ENCODE measurements around the gene EDN2. TPM values are rescaled to one million over a fixed set of nuclear protein-coding genes. Genes with fewer than 3 reads are reported as not detected.

The EDN2 gene
- total RNA-seq, 1 donor from 2014 or later = 0.80 TPM

DNA sequence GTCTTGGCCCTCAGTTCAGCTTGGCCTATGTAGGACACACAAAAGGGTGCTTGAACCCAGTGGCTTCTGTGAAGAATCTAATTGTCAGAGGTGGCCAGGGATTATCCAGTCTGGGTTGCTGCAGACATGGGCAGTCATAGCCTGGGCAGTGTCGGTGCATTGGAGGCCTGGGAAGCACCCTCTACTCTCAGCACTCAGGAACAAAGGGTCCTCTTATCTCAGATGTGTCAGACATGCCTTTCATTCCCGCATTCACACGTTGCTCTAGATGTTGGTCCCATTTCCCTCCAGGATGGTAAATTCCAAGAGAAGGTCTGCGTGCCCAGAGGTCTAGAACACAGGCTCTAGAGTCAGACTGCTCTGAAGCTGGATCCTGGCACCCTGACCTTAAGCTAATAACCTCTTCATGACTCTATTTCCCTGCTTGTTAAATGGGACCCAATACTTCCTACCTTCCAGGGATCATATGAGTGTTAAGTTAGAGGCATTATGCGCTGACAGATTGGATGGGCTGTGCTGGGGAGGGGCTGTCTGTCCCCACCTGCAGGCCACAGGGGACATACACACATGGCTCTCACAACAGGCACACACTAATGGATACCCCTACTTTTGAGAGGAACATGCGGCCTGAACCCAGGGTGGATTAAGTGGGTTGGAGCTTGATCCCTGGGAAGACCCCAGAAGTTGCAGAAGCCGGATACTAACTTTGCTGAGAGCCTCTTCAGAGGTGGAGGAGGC lies 16.5 kb upstream of the EDN2 start:
- DNase-seq (ENCODE audit: low spot score) = no peak
- H3K4me1 Mint-ChIP-seq (ENCODE audit: low read depth) = peaks cover 56% of the 10 kb centered on the region
- no peak overlapping the region for H3K4me3 Mint-ChIP-seq (ENCODE audit: unreplicated experiment)
- H3K27ac Mint-ChIP-seq (ENCODE audit: unreplicated experiment) = peak overlapping the region; percentile 81
- no peaks in the 10 kb centered on the region for H3K27me3 Mint-ChIP-seq (ENCODE audit: low read depth)
- H3K36me3 Mint-ChIP-seq (ENCODE audit: low read depth) = no peaks in the 10 kb centered on the region
- H3K9me3 Mint-ChIP-seq (ENCODE audit: low read depth) = no peaks in the 10 kb centered on the region
- TF ChIP-seq, protein P1, sequence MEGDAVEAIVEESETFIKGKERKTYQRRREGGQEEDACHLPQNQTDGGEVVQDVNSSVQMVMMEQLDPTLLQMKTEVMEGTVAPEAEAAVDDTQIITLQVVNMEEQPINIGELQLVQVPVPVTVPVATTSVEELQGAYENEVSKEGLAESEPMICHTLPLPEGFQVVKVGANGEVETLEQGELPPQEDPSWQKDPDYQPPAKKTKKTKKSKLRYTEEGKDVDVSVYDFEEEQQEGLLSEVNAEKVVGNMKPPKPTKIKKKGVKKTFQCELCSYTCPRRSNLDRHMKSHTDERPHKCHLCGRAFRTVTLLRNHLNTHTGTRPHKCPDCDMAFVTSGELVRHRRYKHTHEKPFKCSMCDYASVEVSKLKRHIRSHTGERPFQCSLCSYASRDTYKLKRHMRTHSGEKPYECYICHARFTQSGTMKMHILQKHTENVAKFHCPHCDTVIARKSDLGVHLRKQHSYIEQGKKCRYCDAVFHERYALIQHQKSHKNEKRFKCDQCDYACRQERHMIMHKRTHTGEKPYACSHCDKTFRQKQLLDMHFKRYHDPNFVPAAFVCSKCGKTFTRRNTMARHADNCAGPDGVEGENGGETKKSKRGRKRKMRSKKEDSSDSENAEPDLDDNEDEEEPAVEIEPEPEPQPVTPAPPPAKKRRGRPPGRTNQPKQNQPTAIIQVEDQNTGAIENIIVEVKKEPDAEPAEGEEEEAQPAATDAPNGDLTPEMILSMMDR (IDR thresholded peaks at IDR 0.05) = no peak

DNA sequence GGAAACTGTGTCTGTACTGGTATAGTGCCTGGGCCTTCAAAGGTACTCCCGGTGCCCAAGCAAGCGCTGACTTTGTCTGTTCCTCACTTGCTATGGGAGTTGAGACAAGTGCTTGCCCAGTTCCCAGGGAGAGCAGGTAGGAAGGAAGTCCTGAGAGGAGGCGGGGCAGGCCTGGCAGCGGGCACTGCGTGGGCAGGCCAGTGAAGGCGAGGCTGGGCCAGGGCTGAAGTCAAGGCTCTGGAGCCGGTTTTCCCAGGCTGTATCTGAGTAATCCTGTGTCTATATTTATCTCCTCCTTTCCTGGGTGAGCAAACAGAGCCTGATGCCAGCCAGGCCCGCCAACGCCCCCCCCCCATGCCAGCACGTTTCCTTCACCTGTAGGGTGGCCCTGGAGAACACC lies 15.9 kb upstream of the EDN2 start:
- Mint-ChIP-seq H3K27ac (ENCODE audit: unreplicated experiment) (peak overlapping the region; percentile 81), H3K36me3 (ENCODE audit: low read depth) (no peaks in the 10 kb centered on the region), H3K9me3 (ENCODE audit: low read depth) (no peaks in the 10 kb centered on the region), H3K4me3 (ENCODE audit: unreplicated experiment) (no peak overlapping the region), H3K4me1 (ENCODE audit: low read depth) (peaks cover 62% of the 10 kb centered on the region), H3K27me3 (ENCODE audit: low read depth) (no peaks in the 10 kb centered on the region)
- no peak for DNase-seq (ENCODE audit: low spot score)
- TF ChIP-seq, protein P1 (IDR thresholded peaks at IDR 0.05) = no peak

DNA sequence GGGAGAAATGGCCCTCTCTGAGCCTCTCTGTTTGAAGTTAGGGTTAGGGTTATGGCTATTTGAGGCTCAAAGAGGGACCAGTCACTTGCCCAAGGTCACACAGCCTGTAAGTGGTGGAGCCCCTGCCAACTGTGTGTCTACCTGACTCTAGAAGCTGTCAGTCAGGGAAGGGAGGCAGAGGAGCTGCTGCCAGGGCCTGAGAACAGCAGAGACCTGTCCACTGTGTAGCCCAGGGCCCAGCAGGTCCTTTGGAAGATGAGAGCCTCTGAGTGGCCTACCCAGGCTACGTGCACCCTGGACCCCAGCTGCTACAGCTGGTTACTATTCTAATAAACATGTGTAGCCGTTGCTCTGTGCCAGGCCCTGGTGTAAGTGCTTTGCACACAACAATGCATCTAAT lies 15.1 kb upstream of the EDN2 start:
- no peaks in the 10 kb centered on the region for H3K27me3 Mint-ChIP-seq (ENCODE audit: low read depth)
- no peak overlapping the region for H3K4me3 Mint-ChIP-seq (ENCODE audit: unreplicated experiment)
- no peak overlapping the region for H3K27ac Mint-ChIP-seq (ENCODE audit: unreplicated experiment)
- H3K4me1 Mint-ChIP-seq (ENCODE audit: low read depth) = peaks cover 66% of the 10 kb centered on the region
- no peak for DNase-seq (ENCODE audit: low spot score)
- H3K9me3 Mint-ChIP-seq (ENCODE audit: low read depth) = no peaks in the 10 kb centered on the region
- TF ChIP-seq, protein P1 (IDR thresholded peaks at IDR 0.05) = no peak
- no peaks in the 10 kb centered on the region for H3K36me3 Mint-ChIP-seq (ENCODE audit: low read depth)

DNA sequence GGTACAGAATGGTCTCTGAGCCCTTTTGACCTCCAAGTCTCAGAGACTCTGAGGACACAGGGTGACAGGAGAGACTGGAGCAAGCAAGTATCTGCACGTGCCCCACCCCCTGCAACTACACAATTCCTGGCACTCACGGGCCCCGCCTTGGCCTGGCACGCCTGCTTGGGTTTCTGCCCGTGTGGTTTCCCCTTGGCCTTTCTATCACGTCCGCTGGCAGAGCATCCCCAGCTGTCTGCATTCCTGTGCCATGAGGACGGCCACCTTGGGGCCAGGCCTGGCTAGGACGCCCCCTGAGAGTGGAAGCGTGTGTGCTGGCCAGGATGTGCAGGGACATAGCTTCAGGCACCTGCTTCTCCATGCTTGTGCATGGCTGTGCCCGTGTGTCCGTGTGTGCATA lies 14.3 kb upstream of the EDN2 start:
- no peak for DNase-seq (ENCODE audit: low spot score)
- TF ChIP-seq, protein P1 (IDR thresholded peaks at IDR 0.05) = no peak

DNA sequence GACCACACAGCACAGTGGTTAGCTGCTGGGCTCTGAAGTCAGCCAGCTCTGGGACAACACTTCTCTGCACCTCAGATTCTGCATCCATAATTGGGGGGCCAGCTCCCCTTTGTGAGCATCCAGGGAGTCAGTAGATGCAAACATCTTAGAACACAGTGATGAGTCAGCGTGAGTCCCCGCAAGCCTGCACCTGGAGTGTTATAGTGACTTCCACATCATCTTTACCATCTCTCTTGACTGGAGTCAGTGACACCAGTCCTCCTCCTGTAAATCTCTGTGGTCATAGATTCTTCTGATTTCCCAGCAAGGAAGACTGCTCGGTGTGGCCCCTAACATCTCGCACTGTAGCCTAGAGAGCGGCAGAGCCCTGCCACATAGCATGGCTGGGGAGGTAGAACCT lies 13.9 kb upstream of the EDN2 start:
- no peaks in the 10 kb centered on the region for H3K27me3 Mint-ChIP-seq (ENCODE audit: low read depth)
- H3K27ac Mint-ChIP-seq (ENCODE audit: unreplicated experiment) = peak overlapping the region; percentile 85
- TF ChIP-seq, protein P1 (IDR thresholded peaks at IDR 0.05) = no peak
- H3K36me3 Mint-ChIP-seq (ENCODE audit: low read depth) = no peaks in the 10 kb centered on the region
- no peaks in the 10 kb centered on the region for H3K9me3 Mint-ChIP-seq (ENCODE audit: low read depth)
- peaks cover 58% of the 10 kb centered on the region for H3K4me1 Mint-ChIP-seq (ENCODE audit: low read depth)
- no peak overlapping the region for H3K4me3 Mint-ChIP-seq (ENCODE audit: unreplicated experiment)
- no peak for DNase-seq (ENCODE audit: low spot score)

More for the DNA sequence above, 14.3 kb upstream of the EDN2 start:
- Mint-ChIP-seq H3K4me1 (ENCODE audit: low read depth) (peaks cover 62% of the 10 kb centered on the region), H3K36me3 (ENCODE audit: low read depth) (no peaks in the 10 kb centered on the region), H3K27me3 (ENCODE audit: low read depth) (no peaks in the 10 kb centered on the region), H3K4me3 (ENCODE audit: unreplicated experiment) (no peak overlapping the region), H3K9me3 (ENCODE audit: low read depth) (no peaks in the 10 kb centered on the region), H3K27ac (ENCODE audit: unreplicated experiment) (peak overlapping the region; percentile 85)

Measured in chondrocyte (in vitro differentiated cells).